ENCODE results near the gene CMTM5.

DNA sequence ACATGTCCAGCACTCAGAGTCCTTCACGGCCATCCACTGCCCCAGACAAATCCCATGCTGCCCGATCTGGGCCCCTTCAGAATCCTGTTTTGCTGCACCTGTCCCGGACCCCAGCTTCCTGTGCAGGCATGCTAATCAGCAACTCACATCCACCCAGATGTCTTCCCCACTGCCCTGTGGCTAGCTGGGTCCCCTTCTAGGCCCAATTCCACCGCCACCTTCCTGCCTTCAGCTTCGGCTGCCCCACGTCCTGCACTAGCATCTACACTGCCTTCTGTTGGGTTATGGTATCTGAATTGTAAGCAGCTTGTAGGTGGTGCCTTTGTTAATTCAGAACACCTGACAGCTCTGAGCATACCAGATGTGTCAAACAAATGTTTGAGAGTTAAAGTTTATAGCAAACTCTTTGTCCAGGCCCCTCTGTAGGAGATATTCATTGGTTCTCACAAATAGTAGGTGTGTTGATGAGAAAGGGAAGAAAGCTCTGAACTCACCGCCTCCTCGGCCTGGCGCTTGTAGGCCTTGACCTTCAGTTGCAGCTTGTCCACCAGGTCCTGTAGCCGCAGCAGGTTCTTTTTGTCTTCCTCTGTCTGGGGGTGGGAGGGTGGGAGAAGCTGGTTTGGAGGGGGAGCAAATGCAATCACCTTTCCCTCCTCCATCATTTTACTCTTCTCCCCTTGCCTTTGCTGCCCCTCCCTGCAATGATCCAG, 6.0 kb downstream of the CMTM5 start:
- no peak for TF ChIP-seq EZH2phosphoT487 (IDR thresholded peaks at IDR 0.05; ENCODE audit: borderline replicate concordance)
- TF ChIP-seq, protein P1, sequence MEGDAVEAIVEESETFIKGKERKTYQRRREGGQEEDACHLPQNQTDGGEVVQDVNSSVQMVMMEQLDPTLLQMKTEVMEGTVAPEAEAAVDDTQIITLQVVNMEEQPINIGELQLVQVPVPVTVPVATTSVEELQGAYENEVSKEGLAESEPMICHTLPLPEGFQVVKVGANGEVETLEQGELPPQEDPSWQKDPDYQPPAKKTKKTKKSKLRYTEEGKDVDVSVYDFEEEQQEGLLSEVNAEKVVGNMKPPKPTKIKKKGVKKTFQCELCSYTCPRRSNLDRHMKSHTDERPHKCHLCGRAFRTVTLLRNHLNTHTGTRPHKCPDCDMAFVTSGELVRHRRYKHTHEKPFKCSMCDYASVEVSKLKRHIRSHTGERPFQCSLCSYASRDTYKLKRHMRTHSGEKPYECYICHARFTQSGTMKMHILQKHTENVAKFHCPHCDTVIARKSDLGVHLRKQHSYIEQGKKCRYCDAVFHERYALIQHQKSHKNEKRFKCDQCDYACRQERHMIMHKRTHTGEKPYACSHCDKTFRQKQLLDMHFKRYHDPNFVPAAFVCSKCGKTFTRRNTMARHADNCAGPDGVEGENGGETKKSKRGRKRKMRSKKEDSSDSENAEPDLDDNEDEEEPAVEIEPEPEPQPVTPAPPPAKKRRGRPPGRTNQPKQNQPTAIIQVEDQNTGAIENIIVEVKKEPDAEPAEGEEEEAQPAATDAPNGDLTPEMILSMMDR (conservative IDR thresholded peaks at IDR 0.05; ENCODE audit: low read length): no peak

Data from Loucy (cell line).